Heart left ventricle (tissue), 16 donors: ENCODE measurements around the gene ATP6AP2. TPM values are rescaled to one million over a fixed set of nuclear protein-coding genes. Genes with fewer than 3 reads are reported as not detected.
"Not testable (repeated sequence)": the region's sequence is repeated elsewhere in the genome, so short reads cannot be mapped to it uniquely, and the experiment has no call there.

Experiments
- ATAC-seq, 4 donors: fragments of 200-7000 bp; cut with Tn5 transposase; one replicate each; pipeline ENCODE4 v1.9.1; 2020 to 2022; ENCODE audit warnings: moderate library complexity in 4 of 4, mild to moderate bottlenecking in 3 of 4, moderate number of reproducible peaks in 1 of 4
- DNase-seq, 5 donors: peaks; one replicate each; pipeline ENCODE4 v3.0.0-alpha.2; 2020
- H3K27ac ChIP-seq, 12 donors: fragments of 200-600 bp; sonication (generic) in 4 of 12; one replicate each; pipeline versions ENCODE4 v1.5.0 to v1.8.0; 2016 to 2022; ENCODE audit warnings: mild to moderate bottlenecking in 2 of 12
- H3K27me3 ChIP-seq, 9 donors: fragments of 200-600 bp; sonication (generic) in 2 of 9; one replicate each; pipeline versions ENCODE4 v1.5.1 to v1.8.0; 2016 to 2022; ENCODE audit warnings: mild to moderate bottlenecking in 3 of 9
- H3K36me3 ChIP-seq, 9 donors: fragments of 200-600 bp; sonication (generic) in 2 of 9; one replicate each; pipeline versions ENCODE4 v1.5.0 to v1.8.0; 2018 to 2022; ENCODE audit warnings: mild to moderate bottlenecking in 2 of 9
- H3K4me1 ChIP-seq, 12 donors: fragments of 200-600 bp; sonication (generic) in 4 of 12; one replicate each; pipeline versions ENCODE4 v1.5.0 to v1.8.0; 2016 to 2022; ENCODE audit warnings: mild to moderate bottlenecking in 3 of 12
- H3K4me3 ChIP-seq, 12 donors: fragments of 200-600 bp; sonication (generic) in 4 of 12; one replicate each; pipeline versions ENCODE4 v1.5.0 to v1.8.0; 2017 to 2022; ENCODE audit warnings: mild to moderate bottlenecking in 9 of 12, moderate library complexity in 4 of 12
- H3K9me3 ChIP-seq, 12 donors: fragments of 200-600 bp; sonication (generic) in 4 of 12; one replicate each; pipeline versions ENCODE4 v1.5.0 to v1.8.0; 2016 to 2022; ENCODE audit warnings: mild to moderate bottlenecking in 1 of 12
- CTCF ChIP-seq, 12 donors: fragments of 200-600 bp; sonication (generic) in 4 of 12; IDR thresholded peaks; one replicate each; pipeline versions ENCODE4 v1.5.0 to v1.8.0; 2018 to 2022; ENCODE audit warnings: antibody characterized with exemption in 12 of 12, mild to moderate bottlenecking in 5 of 12
- POLR2A ChIP-seq, 2 donors: fragments of 450-650 bp; IDR thresholded peaks; one replicate each; pipeline ENCODE4 v1.6.1; 2017; ENCODE audit warnings: antibody characterized with exemption in 2 of 2, mild to moderate bottlenecking in 2 of 2, moderate library complexity in 2 of 2
- WGBS, 4 donors: extraction: QIAGEN DNeasy Blood & Tissue Kit in 2 of 4; methylation state at CpG; one replicate each; pipeline versions ENCODE4 v1.1.5 to v1.1.7; 2013 to 2018; 5-methylcytosine and 5-hydroxymethylcytosine counted together
- intact Hi-C, 10 donors: fragments of 100-400 bp; cut with DNase I; formaldehyde crosslinking; loops; one replicate each; pipeline versions ENCODE4 v1.11.1 to v1.14.2; 2022
- polyA plus RNA-seq, 2 donors: library from polyadenylated mRNA; stranded (reverse); fragments of 200-250 nt; gene quantifications; one replicate each; pipeline ENCODE4 v1.2.3, GENCODE V29; 2013
- total RNA-seq, 9 donors: library from RNA; depleted of rRNA in 2 of 9; stranded (reverse); fragments of >200 nt in 2 of 9; fragmentation: NEBNext Ultra II Directional in 3 of 9; extraction: Animal tissue kit (Norgen Biotek cat#: 25700) in 3 of 9; gene quantifications; one replicate each; pipeline versions ENCODE4 v1.1.0 to v1.2.4, GENCODE V29; 2016 to 2023
- donor health status: ischemic (EF 13 %, LVEDD 7.1; RV severe dilation, severe dysfunction).
- donor health status: healthy with polysubstance abuse.
- donor health status: DM: no; HTN: yes; CAD: no.
- donor health status: DM: no; HTN: no; CAD: no.
- donor health status: ischemic (EF 25% LVEDD 6.9; RV normal size, moderate dysfunction).
- donor health status: ischemic (EF 25% LVEDD 5.7; RV mildly dilated, moderate dysfunction).
- donor health status: healthy.
- donor health status: DM: yes; HTN: yes; CAD: no.
- donor health status: ischemic (EF 35%, LVEDD 5.7; RV mildly dilated, moderate dysfunction).
- donor health status: nonischemic (EF 11% LVEDD 7.7; RV severe dilation, severe dysfunction).
- donor health status: DM: yes; HTN: yes; CAD: no.
- donor health status: PGD.
- donor health status: ischemic (EF 29% LVEDD 5.4; RV normal size, mild dysfunction).
- donor health status: nonischemic (EF 23%, LVEDD 6.1; RV moderate dilation, normal function).

Gene ATP6AP2
- total and polyA plus RNA-seq, 11 donors = 28.5 to 93.6 (median 51.0) TPM

GRCh38 chrX:40573763-40574162, 7.0 kb upstream of the ATP6AP2 start:
- DNase-seq (no peak), ATAC-seq (no peak)
- TF ChIP-seq POLR2A (IDR thresholded peaks at IDR 0.05) (no peak), CTCF (IDR thresholded peaks at IDR 0.05) (peak in 5 of 12 donors; percentile 19 to 51 (median 26))
- Histone ChIP-seq H3K27ac (no peak overlapping the region), H3K4me3 (no peak overlapping the region), H3K36me3 (no peaks in the 10 kb centered on the region), H3K9me3 (no peaks in the 10 kb centered on the region), H3K27me3 (peaks cover 0 to 45% (median 0%) of the 10 kb centered on the region in 9 donors), H3K4me1 (peaks cover 0 to 5% (median 0%) of the 10 kb centered on the region in 12 donors)
- intact Hi-C loops = no loop called here
- WGBS, 4 donors = 50 to 69% (median 63%) methylated on average over 2 of the region's 2 CpGs

GRCh38 chrX:40575411-40575810, 5.4 kb upstream of the ATP6AP2 start:
- DNase-seq, H3K27ac ChIP-seq, H3K4me1 ChIP-seq, H3K36me3 ChIP-seq, H3K9me3 ChIP-seq, ATAC-seq, H3K4me3 ChIP-seq, intact Hi-C loops: not testable (repeated sequence)
- H3K27me3 ChIP-seq = peaks cover 0 to 33% (median 0%) of the 10 kb centered on the region in 9 donors
- 43 to 64% (median 57%) methylated on average over 2 of the region's 2 CpGs for WGBS, 4 donors

DNA sequence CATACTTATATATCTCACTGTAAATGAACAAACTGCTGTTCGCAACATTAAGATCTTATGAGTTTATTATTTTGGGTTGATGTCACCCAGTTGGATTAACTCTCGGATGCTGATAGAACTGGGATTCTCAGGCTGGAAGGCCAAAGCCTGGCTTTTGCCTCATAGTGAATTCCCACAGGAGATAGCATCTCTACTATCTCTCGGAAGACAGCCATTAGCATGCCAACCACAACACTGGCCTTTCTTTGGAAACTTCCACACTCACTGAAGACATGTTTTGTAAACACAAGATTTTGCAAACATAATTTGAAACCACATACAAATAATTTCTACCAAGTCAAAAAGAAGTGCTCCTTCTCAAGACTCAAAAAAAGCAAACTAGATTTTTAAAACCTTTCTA, 4.5 kb upstream of the ATP6AP2 start:
- Histone ChIP-seq H3K27me3 (peaks cover 0 to 36% (median 0%) of the 10 kb centered on the region in 9 donors), H3K36me3 (no peaks in the 10 kb centered on the region), H3K4me1 (peaks cover 0 to 5% (median 0%) of the 10 kb centered on the region in 12 donors), H3K9me3 (peaks cover 0 to 9% (median 0%) of the 10 kb centered on the region in 12 donors), H3K4me3 (no peak overlapping the region), H3K27ac (no peak overlapping the region)
- no peak for TF ChIP-seq CTCF (IDR thresholded peaks at IDR 0.05)
- TF ChIP-seq POLR2A (IDR thresholded peaks at IDR 0.05) = no peak
- intact Hi-C loops = no loop called here
- ATAC-seq = no peak
- 72 to 79% (median 75%) methylated on average over 3 of the region's 3 CpGs for WGBS, 4 donors
- no peak for DNase-seq

- Histone ChIP-seq H3K4me3 (no peak overlapping the region), H3K27me3 (peaks cover 0 to 48% (median 0%) of the 10 kb centered on the region in 9 donors), H3K36me3 (no peaks in the 10 kb centered on the region), H3K27ac (peak overlapping the region in 1 of 12 donors; percentile 87), H3K4me1 (peaks cover 0 to 23% (median 3%) of the 10 kb centered on the region in 12 donors), H3K9me3 (peaks cover 0 to 11% (median 0%) of the 10 kb centered on the region in 12 donors)
- no peak for TF ChIP-seq POLR2A (IDR thresholded peaks at IDR 0.05)
- TF ChIP-seq CTCF (IDR thresholded peaks at IDR 0.05) = no peak
- 76 to 82% (median 78%) methylated on average over 7 of the region's 7 CpGs for WGBS, 4 donors
- DNase-seq (no peak), ATAC-seq (no peak)
- intact Hi-C loops = no loop called here
Measured at GRCh38 chrX:40578039-40578695, 2.6 kb upstream of the ATP6AP2 start.
